BLaER1 treated with 17β-estradiol and CSF1 and Interleukin-3, amounts not matched to agents 10 nM and 100 nM (cell line): Measurements from ENCODE around the gene EXOC2.
A peak's percentile ranks its signal among the peaks of the same experiment; 100 is the strongest.

Experiments
- H3K27ac ChIP-seq, 11 experiments: shearing (Covaris generic); formaldehyde crosslinking; 2 replicates each; pipeline ENCODE4 v1.8.1; 2022
- H3K27me3 ChIP-seq, 11 experiments: shearing (Covaris generic); formaldehyde crosslinking; 2 replicates each; pipeline ENCODE4 v1.8.1; 2022
- H3K36me3 ChIP-seq, 11 experiments: shearing (Covaris generic); formaldehyde crosslinking; 2 replicates each; pipeline ENCODE4 v1.8.1; 2022
- H3K4me1 ChIP-seq, 10 experiments: shearing (Covaris generic); formaldehyde crosslinking; 2 replicates each; pipeline ENCODE4 v1.8.1; 2022
- H3K4me2 ChIP-seq, 11 experiments: shearing (Covaris generic); formaldehyde crosslinking; 2 replicates each; pipeline ENCODE4 v1.8.1; 2022
- H3K4me3 ChIP-seq, 10 experiments: shearing (Covaris generic); formaldehyde crosslinking; 2 replicates each; pipeline ENCODE4 v1.8.1; 2022
- H3K9ac ChIP-seq, 11 experiments: shearing (Covaris generic); formaldehyde crosslinking; 2 replicates each; pipeline ENCODE4 v1.8.1; 2022
- H3K9me3 ChIP-seq, 11 experiments: shearing (Covaris generic); formaldehyde crosslinking; replicated peaks in 1 of 11; 2 replicates each; pipeline ENCODE4 v1.8.1; 2022
- H4K20me1 ChIP-seq, 11 experiments: shearing (Covaris generic); formaldehyde crosslinking; 2 replicates each; pipeline ENCODE4 v1.8.1; 2022
- Cebpa-rat ChIP-seq, 11 experiments: shearing (Covaris generic); IDR thresholded peaks; 2 replicates each; pipeline ENCODE4 v1.8.1; 2022

EXOC2 gene

DNA sequence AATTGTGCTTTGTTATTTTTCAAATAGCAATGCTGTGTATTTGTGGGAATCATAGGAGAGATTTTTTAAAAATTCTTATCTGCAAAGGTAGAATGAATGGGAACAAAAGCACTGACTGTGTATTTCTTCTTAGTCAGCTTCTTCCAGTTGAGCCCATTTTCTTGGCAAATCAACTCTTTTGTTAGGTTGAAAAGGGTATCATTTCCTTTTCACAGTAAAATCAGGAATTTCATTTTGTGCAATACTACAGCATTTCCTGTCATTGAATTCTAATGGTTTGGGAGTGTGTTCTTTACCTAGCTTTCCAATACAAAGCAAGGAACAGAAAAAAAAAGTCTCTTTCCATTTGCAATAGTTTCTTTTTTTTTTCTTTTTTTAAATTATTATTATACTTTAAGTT, 19.0 kb upstream of the EXOC2 start:
- Histone ChIP-seq H3K4me2 (peak overlapping the region; percentile 73 to 94 (median 90)), H3K36me3 (no peaks in the 10 kb centered on the region), H3K9me3 (no peaks in the 10 kb centered on the region), H3K4me3 (peak overlapping the region; percentile 65 to 78 (median 68); a peak in 19 of 20 replicates), H3K9ac (peak overlapping the region in 8 of 11 experiments; percentile 78 to 90 (median 87); a peak in 14 of 22 replicates), H3K27me3 (no peaks in the 10 kb centered on the region), H3K27ac (peak overlapping the region in 9 of 11 experiments; percentile 83 to 94 (median 90); a peak in 16 of 22 replicates), H3K4me1 (peaks cover 6 to 17% (median 15%) of the 10 kb centered on the region in 10 experiments; a peak in 19 of 20 replicates), H4K20me1 (no peaks in the 10 kb centered on the region)
- no peak for TF ChIP-seq Cebpa-rat (IDR thresholded peaks at IDR 0.05)

DNA sequence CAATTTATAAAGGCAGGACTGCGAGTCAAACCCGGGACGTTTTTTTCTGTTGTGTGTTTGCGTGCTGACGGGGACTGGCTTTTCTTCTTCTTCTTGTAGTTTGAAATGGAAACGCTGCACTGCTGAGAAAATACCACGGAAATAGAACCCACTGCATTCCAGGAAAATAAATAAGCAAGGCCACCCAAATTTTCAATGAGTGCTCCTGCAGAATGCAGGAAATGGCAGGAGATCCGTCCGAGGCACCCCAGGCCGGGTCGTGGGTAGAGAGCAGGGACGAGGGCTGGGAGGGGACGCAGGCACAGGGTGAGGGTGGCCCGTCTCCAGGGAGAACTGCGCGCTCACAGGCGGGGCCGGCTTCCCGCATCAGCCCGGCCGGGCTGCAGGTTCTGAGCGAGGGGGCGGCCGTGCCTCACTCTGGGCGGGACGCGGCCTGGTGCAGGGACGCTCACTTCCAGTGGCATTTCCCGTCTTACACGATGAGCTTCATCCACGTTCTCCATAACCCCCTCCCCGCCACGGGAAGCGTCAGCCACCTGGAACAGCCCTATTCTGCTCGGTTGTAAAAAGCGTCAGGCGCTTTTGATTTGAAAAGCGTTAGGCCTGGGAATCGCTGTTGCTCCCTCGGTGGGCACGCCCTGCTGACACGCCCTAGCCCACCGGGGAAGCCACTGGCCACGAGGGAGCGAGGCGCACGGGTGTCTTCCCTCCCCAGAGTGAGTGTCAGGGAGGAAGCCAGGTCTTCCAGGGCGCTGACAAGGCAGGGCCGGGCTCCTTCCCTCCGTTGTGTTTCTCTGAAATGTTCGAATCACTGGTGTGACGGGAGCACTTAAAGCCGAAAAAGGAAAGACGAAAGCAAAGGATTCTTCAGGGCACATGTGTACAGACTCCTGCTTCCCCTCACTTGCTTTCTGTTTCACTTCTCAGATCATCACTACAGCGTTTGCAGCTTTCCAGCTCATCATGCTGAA, 17.9 kb upstream of the EXOC2 start:
- peak overlapping the region; percentile 62 to 94 (median 86) for H3K27ac ChIP-seq
- peak overlapping the region; percentile 73 to 94 (median 90) for H3K4me2 ChIP-seq
- H4K20me1 ChIP-seq = no peaks in the 10 kb centered on the region
- H3K9me3 ChIP-seq = no peaks in the 10 kb centered on the region
- peak overlapping the region; percentile 78 to 90 (median 84) for H3K9ac ChIP-seq
- peak overlapping the region; percentile 65 to 78 (median 68) for H3K4me3 ChIP-seq
- TF ChIP-seq Cebpa-rat (IDR thresholded peaks at IDR 0.05) = no peak
- peaks cover 6 to 17% (median 15%) of the 10 kb centered on the region in 10 experiments; a peak in 19 of 20 replicates for H3K4me1 ChIP-seq
- no peaks in the 10 kb centered on the region for H3K27me3 ChIP-seq
- no peaks in the 10 kb centered on the region for H3K36me3 ChIP-seq

DNA sequence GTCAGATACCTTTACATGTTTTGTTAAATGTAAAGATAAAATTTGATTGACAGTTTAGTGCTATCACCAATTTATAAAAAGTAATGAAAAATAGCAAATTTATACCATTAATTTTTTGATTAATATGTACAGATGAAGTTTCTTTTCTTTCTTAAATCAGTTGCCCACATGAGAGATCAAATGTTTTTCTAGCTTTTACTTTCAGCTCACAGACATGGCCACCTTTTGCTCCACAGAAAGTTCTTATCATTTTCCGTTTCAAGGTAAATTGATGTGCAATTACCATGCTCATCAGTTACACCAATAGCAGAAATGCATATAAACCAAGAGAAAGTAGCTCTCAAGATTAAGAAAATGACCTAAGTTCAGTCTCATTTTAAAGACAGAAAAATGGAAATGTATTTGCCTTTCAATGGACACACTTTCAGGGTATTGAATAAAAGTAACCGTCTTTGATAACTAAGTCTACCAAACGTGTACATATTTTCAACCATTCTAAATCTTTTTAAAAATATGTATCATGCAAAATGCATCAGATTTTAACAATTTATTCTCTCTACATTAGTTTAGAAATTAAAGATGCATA, 16.6 kb upstream of the EXOC2 start:
- no peak for TF ChIP-seq Cebpa-rat (IDR thresholded peaks at IDR 0.05)
- Histone ChIP-seq H3K36me3 (no peaks in the 10 kb centered on the region), H4K20me1 (no peaks in the 10 kb centered on the region), H3K4me1 (peaks cover 6 to 17% (median 15%) of the 10 kb centered on the region in 10 experiments; a peak in 19 of 20 replicates), H3K27me3 (no peaks in the 10 kb centered on the region), H3K4me2 (no peak overlapping the region; a peak in 2 of 22 replicates), H3K9ac (no peak overlapping the region), H3K27ac (no peak overlapping the region), H3K4me3 (no peak overlapping the region; a peak in 1 of 20 replicates), H3K9me3 (no peaks in the 10 kb centered on the region)

DNA sequence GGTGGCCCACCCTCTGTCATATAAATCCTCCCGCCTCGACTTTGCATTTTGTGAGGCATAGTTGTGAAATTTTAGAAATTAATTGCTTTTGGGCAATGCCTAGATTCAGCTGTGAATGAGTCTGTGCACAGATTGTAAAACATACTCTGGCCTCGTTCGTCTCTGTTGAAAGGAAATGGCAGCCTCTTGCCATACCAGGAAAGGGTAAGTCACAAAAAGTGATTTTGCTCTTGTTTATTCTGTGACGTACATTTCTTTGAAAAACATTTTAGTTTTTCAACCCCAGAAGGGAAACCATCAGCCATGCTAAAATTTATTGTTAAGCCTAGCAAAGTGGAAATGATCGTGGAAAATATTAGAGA, 15.3 kb upstream of the EXOC2 start:
- H3K4me3 ChIP-seq = no peak overlapping the region
- H3K4me2 ChIP-seq = no peak overlapping the region
- peaks cover 6 to 17% (median 15%) of the 10 kb centered on the region in 10 experiments; a peak in 19 of 20 replicates for H3K4me1 ChIP-seq
- no peaks in the 10 kb centered on the region for H3K27me3 ChIP-seq
- H3K9me3 ChIP-seq = no peaks in the 10 kb centered on the region
- H4K20me1 ChIP-seq = no peaks in the 10 kb centered on the region
- no peak overlapping the region for H3K27ac ChIP-seq
- H3K36me3 ChIP-seq = no peaks in the 10 kb centered on the region
- no peak for TF ChIP-seq Cebpa-rat (IDR thresholded peaks at IDR 0.05)
- no peak overlapping the region for H3K9ac ChIP-seq

- Histone ChIP-seq H4K20me1 (no peaks in the 10 kb centered on the region), H3K27ac (no peak overlapping the region), H3K4me3 (no peak overlapping the region), H3K36me3 (no peaks in the 10 kb centered on the region), H3K4me2 (no peak overlapping the region), H3K9me3 (no peaks in the 10 kb centered on the region), H3K27me3 (no peaks in the 10 kb centered on the region), H3K9ac (no peak overlapping the region), H3K4me1 (peaks cover 6 to 17% (median 15%) of the 10 kb centered on the region in 10 experiments; a peak in 19 of 20 replicates)
- TF ChIP-seq Cebpa-rat (IDR thresholded peaks at IDR 0.05) = no peak
Observed at GRCh38 chr6:707576-708236, 14.8 kb upstream of the EXOC2 start.

DNA sequence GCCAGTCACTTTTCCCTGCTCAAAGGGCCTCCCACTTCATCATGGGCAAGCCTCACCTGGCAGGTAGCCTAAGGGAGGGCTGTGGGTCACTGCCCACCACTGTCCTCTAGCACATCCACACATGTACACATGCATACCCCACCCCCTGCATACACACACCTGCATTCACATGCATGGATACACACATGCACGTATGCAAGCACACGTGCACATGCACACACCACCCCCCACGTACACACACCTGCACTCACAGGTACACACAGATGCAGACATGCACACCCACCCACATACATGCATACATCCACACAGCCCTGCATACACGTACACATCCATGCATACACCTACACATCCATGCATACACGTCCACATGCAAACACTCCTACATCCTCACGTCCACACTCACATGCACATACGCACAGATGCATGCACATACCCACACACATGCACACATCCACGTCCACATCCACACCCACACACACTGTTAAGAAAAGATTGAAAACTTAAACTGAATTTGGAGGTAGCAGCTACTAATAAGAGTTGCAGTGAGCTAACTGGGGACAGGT, 14.0 kb upstream of the EXOC2 start:
- no peaks in the 10 kb centered on the region for H3K36me3 ChIP-seq
- H3K27me3 ChIP-seq = no peaks in the 10 kb centered on the region
- no peak overlapping the region for H3K4me3 ChIP-seq
- peaks cover 4 to 16% (median 13%) of the 10 kb centered on the region in 10 experiments; a peak in 19 of 20 replicates for H3K4me1 ChIP-seq
- no peaks in the 10 kb centered on the region for H4K20me1 ChIP-seq
- H3K9ac ChIP-seq = no peak overlapping the region
- H3K9me3 ChIP-seq = no peaks in the 10 kb centered on the region
- no peak overlapping the region for H3K27ac ChIP-seq
- TF ChIP-seq Cebpa-rat (IDR thresholded peaks at IDR 0.05) = no peak
- no peak overlapping the region for H3K4me2 ChIP-seq

DNA sequence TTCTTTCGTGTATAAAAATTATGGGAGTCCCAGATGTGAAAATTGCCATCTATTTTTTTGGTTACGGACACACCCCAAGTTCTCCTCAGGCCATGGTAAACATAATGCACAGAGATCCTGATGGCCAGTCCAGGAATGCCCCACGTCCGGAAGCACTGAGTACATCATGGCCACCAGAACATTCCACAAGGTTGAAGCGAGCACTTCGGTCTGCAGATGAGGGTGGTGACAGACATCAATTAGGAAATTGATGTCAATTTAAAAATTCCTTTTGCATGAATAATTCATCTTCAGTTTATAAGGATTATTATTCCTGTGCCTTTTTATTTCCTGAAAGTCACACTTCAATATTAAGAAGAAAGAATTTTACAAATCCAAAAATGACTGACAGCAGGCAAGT, 13.2 kb upstream of the EXOC2 start:
- Histone ChIP-seq H3K4me3 (no peak overlapping the region), H3K27me3 (no peaks in the 10 kb centered on the region), H3K4me2 (no peak overlapping the region), H3K9ac (no peak overlapping the region), H3K27ac (no peak overlapping the region), H3K9me3 (no peaks in the 10 kb centered on the region), H4K20me1 (no peaks in the 10 kb centered on the region), H3K4me1 (peaks cover 0 to 11% (median 9%) of the 10 kb centered on the region in 10 experiments; a peak in 11 of 20 replicates), H3K36me3 (no peaks in the 10 kb centered on the region)
- TF ChIP-seq Cebpa-rat (IDR thresholded peaks at IDR 0.05) = no peak

DNA sequence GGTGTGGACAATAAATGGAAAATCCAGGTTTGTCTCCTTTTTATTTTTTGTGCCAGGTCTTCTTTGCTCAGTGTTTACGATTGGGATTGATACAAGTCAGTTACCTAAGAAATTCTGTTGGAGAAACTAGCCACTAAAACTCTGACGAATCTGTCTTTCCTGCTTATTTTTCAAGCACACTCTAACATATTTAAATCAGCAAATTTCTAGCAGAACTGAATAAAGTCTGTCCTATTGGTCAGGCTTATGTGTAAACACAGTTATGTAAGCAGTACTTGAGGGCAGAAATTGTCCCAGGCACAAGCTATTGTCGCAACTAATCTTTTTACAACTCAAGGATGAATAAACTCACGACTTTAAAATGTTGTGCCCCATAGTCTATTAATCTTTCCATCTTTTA, 12.1 kb upstream of the EXOC2 start:
- Histone ChIP-seq H3K36me3 (no peaks in the 10 kb centered on the region), H3K4me2 (no peak overlapping the region), H3K4me3 (no peak overlapping the region), H3K27me3 (no peaks in the 10 kb centered on the region), H3K9ac (no peak overlapping the region), H3K4me1 (peaks cover 0 to 3% (median 2%) of the 10 kb centered on the region in 10 experiments; a peak in 10 of 20 replicates), H3K27ac (no peak overlapping the region), H4K20me1 (no peaks in the 10 kb centered on the region), H3K9me3 (no peaks in the 10 kb centered on the region)
- TF ChIP-seq Cebpa-rat (IDR thresholded peaks at IDR 0.05) = no peak

GRCh38 chr6:704046-704445, 11.1 kb upstream of the EXOC2 start:
- no peaks in the 10 kb centered on the region for H3K27me3 ChIP-seq
- TF ChIP-seq Cebpa-rat (IDR thresholded peaks at IDR 0.05) = no peak
- H3K27ac ChIP-seq = no peak overlapping the region
- no peak overlapping the region for H3K4me3 ChIP-seq
- H4K20me1 ChIP-seq = no peaks in the 10 kb centered on the region
- no peaks in the 10 kb centered on the region for H3K36me3 ChIP-seq
- H3K9ac ChIP-seq = no peak overlapping the region
- no peak overlapping the region for H3K4me2 ChIP-seq
- H3K4me1 ChIP-seq = peaks cover 0 to 4% (median 0%) of the 10 kb centered on the region in 10 experiments; a peak in 1 of 20 replicates
- H3K9me3 ChIP-seq = no peaks in the 10 kb centered on the region
